Suprapubic skin (tissue), 4 donors: ENCODE measurements around the gene PGP. TPM values are rescaled to one million over a fixed set of nuclear protein-coding genes. Genes with fewer than 3 reads are reported as not detected.

Source experiments
- DNase-seq, 2 donors: peaks; one replicate each; pipeline ENCODE4 v3.0.0-alpha.2; 2019; ENCODE audit warnings: low spot score in 2 of 2
- H3K27ac ChIP-seq: fragments of 200-600 bp; sonication (generic); one replicate; pipeline ENCODE4 v1.5.1; 2019
- H3K27me3 ChIP-seq: fragments of 200-600 bp; sonication (generic); one replicate; pipeline ENCODE4 v1.5.1; 2019
- H3K36me3 ChIP-seq: fragments of 200-600 bp; sonication (generic); one replicate; pipeline ENCODE4 v1.5.1; 2019
- H3K4me1 ChIP-seq: fragments of 200-600 bp; sonication (generic); one replicate; pipeline ENCODE4 v1.5.1; 2019
- H3K4me3 ChIP-seq: fragments of 200-600 bp; sonication (generic); one replicate; pipeline ENCODE4 v1.5.1; 2019; ENCODE audit warnings: mild to moderate bottlenecking
- H3K9me3 ChIP-seq: fragments of 200-600 bp; sonication (generic); one replicate; pipeline ENCODE4 v1.5.1; 2019
- EP300 ChIP-seq: sonication (generic); formaldehyde crosslinking; IDR thresholded peaks from one replicate; pipeline ENCODE4 v1.6.1; 2017; ENCODE audit warnings: antibody characterized with exemption
- POLR2A ChIP-seq, 2 donors: fragments of 450-650 bp; IDR thresholded peaks; one replicate each; pipeline ENCODE4 v1.6.1; 2017; ENCODE audit warnings: antibody characterized with exemption in 2 of 2, mild to moderate bottlenecking in 2 of 2, moderate library complexity in 2 of 2
- POLR2AphosphoS5 ChIP-seq, 3 donors: sonication (generic); formaldehyde crosslinking; IDR thresholded peaks; one replicate each; pipeline ENCODE4 v1.6.1; 2017; ENCODE audit warnings: antibody characterized with exemption in 3 of 3
- WGBS: methylation state at CpG from one replicate; pipeline ENCODE4 v1.1.5; 2018; 5-methylcytosine and 5-hydroxymethylcytosine counted together
- total RNA-seq, 4 donors: library from RNA; depleted of rRNA; stranded (reverse); fragments of >200 nt; gene quantifications; one replicate each; pipeline ENCODE4 v1.1.0, GENCODE V29; 2016
- TF ChIP-seq, protein P1 (sequence below), 2 donors: fragments of 200-600 bp in 1 of 2; fragments of 450-650 bp in 1 of 2; sonication (generic) in 1 of 2; IDR thresholded peaks; one replicate each; pipeline ENCODE4 v1.5.1; 2016 to 2019; ENCODE audit warnings: antibody characterized with exemption in 2 of 2, mild to moderate bottlenecking in 1 of 2, moderate library complexity in 1 of 2

Gene PGP
- total RNA-seq, 4 donors from 2014 or later, result 6.8 to 9.5 (median 7.6) TPM

DNA sequence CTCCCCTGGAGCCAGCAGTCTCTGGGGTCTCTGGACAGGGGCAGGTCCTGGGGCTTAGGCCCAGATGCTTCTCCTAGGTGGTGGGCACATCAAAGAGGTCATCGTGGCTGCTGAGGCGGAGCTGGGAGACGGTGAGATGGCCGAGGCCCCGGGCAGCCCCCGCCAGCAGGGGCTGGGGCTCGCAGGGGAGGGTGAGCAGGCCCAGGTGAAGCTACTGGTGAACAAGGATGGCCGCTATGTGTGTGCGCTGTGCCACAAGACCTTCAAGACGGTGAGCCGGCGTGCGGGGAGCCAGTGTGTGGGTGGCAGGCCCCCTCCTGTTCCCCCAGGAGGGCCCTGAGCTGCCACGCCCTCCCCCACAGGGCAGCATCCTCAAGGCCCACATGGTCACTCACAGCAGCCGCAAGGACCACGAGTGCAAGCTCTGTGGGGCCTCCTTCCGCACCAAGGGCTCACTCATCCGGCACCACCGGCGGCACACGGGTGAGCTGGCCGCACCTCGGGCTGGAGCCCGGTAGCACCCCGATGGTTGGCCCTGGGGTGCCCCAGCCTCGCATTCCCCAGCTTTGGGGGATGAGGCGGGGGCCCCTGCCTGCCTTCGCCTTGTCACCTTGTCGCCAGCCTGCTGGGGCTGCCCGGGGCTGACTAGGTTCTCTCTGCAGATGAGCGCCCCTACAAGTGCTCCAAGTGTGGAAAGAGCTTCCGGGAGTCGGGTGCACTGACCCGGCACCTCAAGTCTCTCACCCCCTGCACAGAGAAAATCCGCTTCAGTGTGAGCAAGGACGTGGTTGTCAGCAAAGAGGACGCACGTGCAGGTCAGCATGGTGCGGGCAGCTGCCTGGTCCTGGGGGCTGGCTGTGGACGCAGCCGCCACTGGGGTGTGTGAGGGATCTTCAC lies 17.7 kb upstream of the PGP start:
- no peaks in the 10 kb centered on the region for H3K9me3 ChIP-seq
- H3K27me3 ChIP-seq, result peaks cover 12% of the 10 kb centered on the region
- H3K4me3 ChIP-seq, result no peak overlapping the region
- peaks cover 28% of the 10 kb centered on the region for H3K4me1 ChIP-seq
- no peak overlapping the region for H3K27ac ChIP-seq
- WGBS, result 87% methylated on average over 16 of the region's 41 CpGs
- peaks cover 76% of the 10 kb centered on the region for H3K36me3 ChIP-seq
- TF ChIP-seq, protein P1, sequence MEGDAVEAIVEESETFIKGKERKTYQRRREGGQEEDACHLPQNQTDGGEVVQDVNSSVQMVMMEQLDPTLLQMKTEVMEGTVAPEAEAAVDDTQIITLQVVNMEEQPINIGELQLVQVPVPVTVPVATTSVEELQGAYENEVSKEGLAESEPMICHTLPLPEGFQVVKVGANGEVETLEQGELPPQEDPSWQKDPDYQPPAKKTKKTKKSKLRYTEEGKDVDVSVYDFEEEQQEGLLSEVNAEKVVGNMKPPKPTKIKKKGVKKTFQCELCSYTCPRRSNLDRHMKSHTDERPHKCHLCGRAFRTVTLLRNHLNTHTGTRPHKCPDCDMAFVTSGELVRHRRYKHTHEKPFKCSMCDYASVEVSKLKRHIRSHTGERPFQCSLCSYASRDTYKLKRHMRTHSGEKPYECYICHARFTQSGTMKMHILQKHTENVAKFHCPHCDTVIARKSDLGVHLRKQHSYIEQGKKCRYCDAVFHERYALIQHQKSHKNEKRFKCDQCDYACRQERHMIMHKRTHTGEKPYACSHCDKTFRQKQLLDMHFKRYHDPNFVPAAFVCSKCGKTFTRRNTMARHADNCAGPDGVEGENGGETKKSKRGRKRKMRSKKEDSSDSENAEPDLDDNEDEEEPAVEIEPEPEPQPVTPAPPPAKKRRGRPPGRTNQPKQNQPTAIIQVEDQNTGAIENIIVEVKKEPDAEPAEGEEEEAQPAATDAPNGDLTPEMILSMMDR (IDR thresholded peaks at IDR 0.05), result no peak
- TF ChIP-seq POLR2A (IDR thresholded peaks at IDR 0.05) (no peak), POLR2AphosphoS5 (IDR thresholded peaks at IDR 0.05) (no peak), EP300 (no peak)
- no peak for DNase-seq

DNA sequence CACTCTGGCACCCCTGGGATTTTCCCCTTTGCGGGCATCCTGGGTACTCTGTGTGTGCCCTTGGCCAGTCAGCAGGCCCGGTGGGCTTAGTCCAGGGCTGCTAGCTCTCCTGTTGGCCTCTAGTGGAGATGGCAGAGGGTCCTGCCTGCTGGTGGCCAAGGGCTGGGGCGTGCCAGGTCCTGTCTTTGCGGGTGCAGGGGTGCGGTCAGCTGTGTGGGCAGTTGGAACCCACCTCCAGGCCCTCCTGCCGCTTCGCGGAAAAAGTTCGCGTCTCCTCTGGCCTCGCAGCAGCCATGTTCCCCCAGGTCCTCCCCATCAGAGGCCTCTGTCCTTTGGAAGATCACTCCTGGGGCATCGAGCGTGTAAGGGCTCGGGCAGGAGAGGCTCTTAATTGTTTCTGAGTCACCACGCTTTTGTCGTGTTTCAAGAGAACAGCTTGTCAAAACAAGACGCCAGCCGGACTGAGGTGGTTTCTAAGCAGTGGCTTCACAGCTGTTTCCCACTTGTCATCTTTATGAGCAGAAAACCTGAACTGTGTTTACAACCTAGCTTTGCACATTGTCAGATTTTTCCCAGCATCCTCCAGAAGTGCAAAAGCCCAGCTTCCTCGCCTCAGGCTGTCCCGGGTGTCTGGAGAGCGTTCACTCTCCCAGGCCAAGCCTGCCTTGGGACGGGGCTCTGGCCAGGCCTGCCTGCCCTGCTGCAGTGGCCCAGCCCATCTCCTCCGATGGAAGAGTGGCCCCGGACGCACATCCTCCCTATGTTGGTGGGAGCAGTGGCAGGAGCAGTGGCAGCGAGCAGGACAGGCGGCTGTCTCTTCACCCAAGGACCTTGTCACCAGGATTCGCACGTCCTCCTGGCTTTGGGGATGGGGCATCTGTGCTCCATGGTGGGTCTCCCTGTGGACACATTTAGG lies 16.6 kb upstream of the PGP start:
- H3K36me3 ChIP-seq, result peaks cover 76% of the 10 kb centered on the region

DNA sequence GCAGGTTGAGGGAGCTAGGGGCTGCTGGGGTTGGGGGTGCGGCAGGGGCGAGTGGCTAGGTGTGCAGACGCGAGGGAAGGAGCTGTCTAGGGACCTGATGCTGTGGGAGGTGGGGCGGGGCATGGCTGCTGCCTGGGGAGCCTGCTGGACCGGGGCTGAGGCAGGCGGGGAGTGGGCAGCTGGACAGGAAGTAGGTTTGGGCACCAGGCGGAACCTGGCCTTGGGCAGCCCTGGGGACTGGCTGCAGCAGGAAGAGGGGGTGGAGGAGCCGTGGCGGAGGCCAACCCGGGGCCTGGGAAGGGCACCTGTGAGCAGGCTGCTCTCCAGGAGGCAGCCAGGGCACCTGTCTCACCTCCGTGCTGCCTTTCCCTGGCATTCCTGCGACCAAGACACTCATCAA lies 15.7 kb upstream of the PGP start:
- Histone ChIP-seq H3K4me1 (peaks cover 18% of the 10 kb centered on the region), H3K36me3 (peaks cover 72% of the 10 kb centered on the region), H3K27ac (no peak overlapping the region), H3K4me3 (no peak overlapping the region), H3K9me3 (no peaks in the 10 kb centered on the region), H3K27me3 (no peaks in the 10 kb centered on the region)
- 80% methylated on average over 13 of the region's 13 CpGs for WGBS
- peak in 1 of 2 donors; percentile 64 for DNase-seq
- no peak for TF ChIP-seq EP300
- TF ChIP-seq, protein P1 (IDR thresholded peaks at IDR 0.05), result no peak
- TF ChIP-seq POLR2A (IDR thresholded peaks at IDR 0.05), result no peak
- no peak for TF ChIP-seq POLR2AphosphoS5 (IDR thresholded peaks at IDR 0.05)

More for the DNA sequence above, 16.6 kb upstream of the PGP start:
- 86% methylated on average over 22 of the region's 29 CpGs for WGBS
- Histone ChIP-seq H3K4me1 (peaks cover 21% of the 10 kb centered on the region), H3K27me3 (peaks cover 2% of the 10 kb centered on the region), H3K27ac (peak overlapping the region; percentile 66), H3K9me3 (no peaks in the 10 kb centered on the region), H3K4me3 (no peak overlapping the region)
- no peak for DNase-seq
- no peak for TF ChIP-seq POLR2AphosphoS5 (IDR thresholded peaks at IDR 0.05)
- no peak for TF ChIP-seq POLR2A (IDR thresholded peaks at IDR 0.05)
- no peak for TF ChIP-seq EP300
- TF ChIP-seq, protein P1 (IDR thresholded peaks at IDR 0.05), result no peak

DNA sequence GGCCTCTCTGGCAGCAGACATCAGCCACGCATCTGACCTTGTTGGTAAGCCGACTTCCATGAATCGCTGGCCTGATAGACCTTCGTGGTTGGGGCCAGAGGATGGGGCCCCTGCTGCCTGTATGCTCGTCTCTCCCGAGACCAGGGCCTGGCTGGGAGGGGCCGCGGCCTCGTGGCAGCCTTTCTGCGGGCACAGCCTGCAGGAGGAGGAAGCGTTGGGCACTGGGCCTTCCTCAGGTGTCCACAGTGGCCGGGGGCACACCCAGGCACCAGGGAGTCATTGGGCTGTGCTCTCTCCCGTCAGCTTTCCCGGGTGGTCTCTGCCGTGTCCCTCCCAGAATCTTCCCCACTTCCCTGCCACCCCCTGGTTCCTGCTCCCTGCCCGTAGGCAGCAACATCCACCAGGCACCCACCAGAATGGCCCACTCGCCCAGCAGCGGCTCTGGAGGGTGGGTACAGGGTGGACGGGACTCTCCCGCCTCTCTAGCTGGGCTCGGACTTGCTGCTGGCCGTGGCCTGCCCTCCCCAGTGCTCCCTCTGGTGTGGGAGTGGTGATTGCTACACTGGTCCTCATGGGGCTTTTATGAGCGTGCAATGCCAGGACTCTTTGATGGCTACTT lies 15.1 kb upstream of the PGP start:
- no peak overlapping the region for H3K4me3 ChIP-seq
- peaks cover 24% of the 10 kb centered on the region for H3K4me1 ChIP-seq
- H3K27me3 ChIP-seq, result no peaks in the 10 kb centered on the region
- 89% methylated on average over 7 of the region's 23 CpGs for WGBS
- H3K9me3 ChIP-seq, result no peaks in the 10 kb centered on the region
- H3K36me3 ChIP-seq, result peaks cover 66% of the 10 kb centered on the region
- DNase-seq, result no peak
- no peak overlapping the region for H3K27ac ChIP-seq
- TF ChIP-seq POLR2AphosphoS5 (IDR thresholded peaks at IDR 0.05) (no peak), EP300 (no peak)

DNA sequence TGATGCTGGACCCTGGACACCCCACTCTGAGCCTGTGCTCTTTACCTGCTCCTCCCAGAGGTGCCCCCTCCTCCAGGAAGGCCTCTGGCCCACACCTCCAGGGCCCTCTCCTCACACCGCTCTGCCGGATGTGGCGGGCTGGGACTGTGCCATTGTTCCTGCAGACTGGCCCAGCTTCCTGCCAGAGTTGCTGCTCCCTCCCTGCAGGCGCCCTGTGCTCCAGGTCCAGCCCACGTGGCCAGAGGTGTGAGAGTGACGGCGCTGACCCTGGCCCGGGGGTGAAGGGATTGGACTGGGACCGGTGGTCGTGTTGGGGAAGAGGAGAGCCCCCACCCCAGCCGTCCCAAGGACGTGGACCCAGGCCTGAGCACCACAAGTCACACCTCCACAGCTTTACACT lies 14.5 kb upstream of the PGP start:
- Histone ChIP-seq H3K27me3 (no peaks in the 10 kb centered on the region), H3K9me3 (no peaks in the 10 kb centered on the region), H3K4me3 (no peak overlapping the region), H3K27ac (no peak overlapping the region), H3K4me1 (peaks cover 31% of the 10 kb centered on the region), H3K36me3 (peaks cover 59% of the 10 kb centered on the region)
- peak in 1 of 2 donors; percentile 71 for DNase-seq
- 94% methylated on average over 8 of the region's 12 CpGs for WGBS
- TF ChIP-seq POLR2A (IDR thresholded peaks at IDR 0.05) (no peak), EP300 (no peak), POLR2AphosphoS5 (IDR thresholded peaks at IDR 0.05) (no peak)
- TF ChIP-seq, protein P1 (IDR thresholded peaks at IDR 0.05), result no peak
